ENCODE measurements around the gene RBM26.
"Not testable (repeated sequence)": the region's sequence is repeated elsewhere in the genome, so short reads cannot be mapped to it uniquely, and the experiment has no call there.

Gene RBM26

DNA sequence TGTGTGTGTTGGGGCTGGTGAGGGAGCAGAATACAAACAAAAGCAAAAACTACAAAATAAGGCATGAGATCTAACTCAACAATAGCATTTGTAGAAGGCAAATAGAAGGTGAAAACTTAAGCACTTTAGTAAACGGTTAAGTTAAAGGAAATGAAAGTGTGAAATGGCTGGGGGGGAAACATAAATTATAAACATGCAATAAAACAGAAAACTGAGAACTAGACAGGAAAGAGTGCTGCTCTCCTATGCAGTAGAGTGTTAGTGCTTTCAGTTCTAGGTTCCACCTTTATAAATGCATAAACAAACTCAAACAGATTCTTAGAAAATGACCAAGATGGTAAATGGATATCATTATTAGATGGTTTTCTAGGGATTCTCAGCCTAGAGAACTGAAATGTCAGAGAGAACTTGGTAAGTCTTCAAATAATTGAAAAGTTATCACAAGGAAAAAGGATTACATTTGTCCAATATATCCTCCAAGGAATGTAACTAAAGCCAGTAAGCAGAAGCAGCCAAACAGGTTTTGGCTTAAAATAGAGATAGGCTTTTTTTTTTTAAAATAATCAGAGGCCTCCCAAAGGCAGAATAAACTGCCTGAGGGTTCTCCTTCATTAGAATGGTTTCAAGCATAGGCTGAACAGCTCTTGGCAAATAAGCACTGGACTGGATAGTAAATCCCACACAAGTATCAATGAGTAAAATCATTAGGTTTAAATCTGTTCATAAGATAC lies 23.3 kb downstream of the RBM26 start:
- peak in 1 of 2 experiments; percentile 26 for DNase-seq

DNA sequence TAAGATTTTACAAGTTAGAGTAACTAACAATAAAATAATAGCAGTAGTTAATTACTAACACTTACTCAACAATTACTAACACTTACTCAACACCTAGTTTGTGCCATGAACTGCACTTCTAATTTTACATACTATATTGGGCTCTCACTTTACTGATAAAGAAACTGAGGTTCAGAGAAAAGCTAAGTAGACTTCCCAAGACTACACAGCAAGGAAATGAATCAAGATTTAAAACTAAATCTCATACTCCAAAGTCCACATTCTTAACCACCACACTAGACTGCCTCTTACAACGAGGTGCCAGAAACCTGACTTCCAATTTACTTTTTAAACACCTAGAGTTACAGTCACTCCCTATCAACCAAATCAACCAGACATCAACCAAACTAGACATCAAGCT lies 25.1 kb downstream of the RBM26 start:
- no peak for DNase-seq

- no peak for DNase-seq
These were observed 26.8 kb downstream of the RBM26 start for GRCh38 chr13:79379274-79379673.

GRCh38 chr13:79376843-79377242 lies 29.2 kb downstream of the RBM26 start:
- no peak for DNase-seq

DNA sequence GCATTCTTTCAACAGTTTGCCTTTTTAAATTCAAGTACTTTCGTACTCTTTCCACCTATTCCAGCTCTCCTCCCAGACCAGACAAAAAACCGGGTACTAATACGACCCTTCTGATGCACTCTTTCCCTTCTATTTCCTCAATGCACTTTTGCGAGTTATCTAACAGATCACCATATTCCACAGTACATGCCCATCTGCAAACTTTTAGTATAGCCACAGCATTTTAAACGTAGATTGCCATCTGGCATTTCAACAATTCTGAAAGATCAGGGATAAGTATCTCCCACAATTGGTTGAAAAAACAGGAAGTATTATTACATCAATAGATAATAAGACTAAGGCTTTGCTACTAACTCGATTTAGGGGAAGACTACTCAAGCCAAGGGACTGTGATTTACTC lies 31.5 kb downstream of the RBM26 start:
- no peak for DNase-seq

DNA sequence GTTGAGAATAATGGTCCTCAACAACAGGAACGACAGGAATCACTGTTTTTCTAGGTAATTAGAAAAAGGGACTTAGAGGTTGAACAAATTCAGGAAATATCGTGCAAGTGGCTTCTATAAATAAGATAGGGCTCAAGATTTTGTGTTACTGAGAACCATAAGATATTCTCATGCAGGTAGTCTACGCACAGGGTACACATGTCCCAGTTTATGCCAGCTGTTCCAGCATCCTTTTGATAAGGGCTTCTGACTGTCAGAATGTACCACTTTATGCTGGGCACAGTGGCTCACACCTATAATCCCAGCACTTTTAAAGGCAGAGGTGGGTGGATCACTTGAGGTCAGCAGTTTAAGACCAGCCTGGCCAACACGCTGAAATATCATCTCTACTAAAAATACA lies 32.1 kb downstream of the RBM26 start:
- no peak for DNase-seq

DNA sequence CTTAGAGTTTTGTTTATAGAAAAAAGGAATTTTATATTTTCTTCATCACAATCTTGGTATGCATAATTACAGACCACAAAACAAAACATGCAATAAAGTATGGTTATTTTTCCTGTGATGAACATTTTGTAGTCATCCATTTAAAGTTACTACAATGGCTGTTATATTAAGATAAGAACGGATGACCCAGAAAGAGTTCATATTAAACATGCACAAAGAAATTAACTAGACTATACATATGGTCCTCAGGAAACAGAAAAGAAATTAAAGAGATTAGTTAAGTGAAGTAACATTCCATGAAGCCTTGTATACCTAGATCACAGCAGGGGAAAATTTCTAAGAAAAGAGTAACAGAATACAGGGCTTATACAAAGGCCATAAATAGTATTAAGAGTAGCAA lies 36.8 kb downstream of the RBM26 start:
- DNase-seq: no peak

GRCh38 chr13:79365981-79366380 lies 40.1 kb downstream of the RBM26 start:
- DNase-seq: no peak

DNA sequence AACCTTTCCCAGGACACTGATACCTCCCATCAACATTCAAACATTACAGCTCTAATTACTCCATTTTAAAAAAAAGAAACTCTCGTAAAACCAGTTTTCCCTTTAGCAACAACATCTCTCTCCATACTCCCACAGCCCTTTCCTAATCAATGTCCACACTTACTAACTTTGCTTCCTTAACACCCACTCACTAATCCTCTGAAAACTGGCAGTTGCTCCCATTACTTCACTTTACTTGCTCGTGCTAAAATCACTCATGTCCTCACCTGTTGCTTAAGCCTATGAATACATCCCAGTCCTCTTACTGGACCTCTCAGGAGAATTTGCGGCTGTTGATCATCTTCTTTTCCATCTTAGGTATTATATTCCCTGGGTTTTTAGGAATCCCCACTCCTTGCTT lies 44.8 kb downstream of the RBM26 start:
- no peak for DNase-seq

DNA sequence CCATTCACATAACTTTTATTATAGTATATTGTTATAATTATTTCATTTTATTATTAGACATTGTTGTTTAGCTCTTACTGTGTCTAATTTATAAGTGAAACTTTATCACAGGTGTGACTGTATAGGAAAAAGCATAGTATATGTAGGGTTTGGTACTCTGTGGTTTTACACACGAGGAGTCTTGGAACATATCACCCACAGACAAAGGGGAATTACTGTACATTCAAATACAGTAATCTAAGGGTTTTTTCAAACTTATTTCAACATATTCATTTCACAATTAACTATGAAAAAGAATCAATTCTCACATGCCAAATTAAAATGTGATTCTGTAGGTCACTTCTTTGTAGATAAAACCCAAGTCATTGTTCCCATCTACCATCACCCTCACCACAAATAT lies 46.0 kb downstream of the RBM26 start:
- no peak for DNase-seq

GRCh38 chr13:79359064-79359463 lies 47.0 kb downstream of the RBM26 start:
- no peak for DNase-seq

- DNase-seq: no peak
These were observed 51.8 kb downstream of the RBM26 start for GRCh38 chr13:79354285-79354684.

- no peak for DNase-seq
These were observed 52.4 kb downstream of the RBM26 start for GRCh38 chr13:79353693-79354092.

DNA sequence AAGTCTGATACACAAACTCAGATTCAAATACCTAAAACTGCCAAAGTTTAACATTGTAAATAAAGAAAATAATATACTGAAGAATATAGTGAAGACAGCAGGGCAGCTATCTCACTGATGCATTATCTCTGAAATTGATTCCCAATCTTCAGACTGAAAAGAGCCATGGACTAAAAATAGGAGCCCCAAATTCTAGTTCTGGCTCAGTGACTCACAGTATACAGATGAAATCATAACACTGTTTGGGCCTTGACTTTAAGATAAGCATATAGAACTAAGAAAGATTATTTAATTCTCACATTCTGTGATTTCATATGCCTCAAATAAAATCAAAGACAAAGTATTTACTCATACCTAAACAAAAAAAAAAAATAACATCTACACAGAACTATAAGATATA lies 53.9 kb downstream of the RBM26 start:
- no peak for DNase-seq

DNA sequence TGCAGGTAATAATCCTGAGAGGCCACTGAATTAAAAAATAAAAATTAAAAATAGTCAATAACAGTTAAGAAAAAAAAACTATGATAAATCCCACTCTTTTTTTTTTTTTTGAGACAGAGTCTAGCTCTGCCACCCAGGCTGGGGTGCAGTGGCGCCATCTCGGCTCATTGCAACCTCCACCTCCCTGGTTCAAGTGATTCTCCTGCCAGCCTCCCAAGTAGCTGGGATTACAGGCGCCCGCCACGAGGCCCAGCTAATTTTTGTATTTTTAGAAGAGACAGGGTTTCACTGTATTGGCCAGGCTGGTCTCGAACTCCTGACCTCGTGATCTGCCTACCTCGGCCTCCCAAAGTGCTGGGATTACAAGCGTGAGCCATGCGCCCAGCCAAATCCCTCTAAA lies 56.4 kb downstream of the RBM26 start:
- DNase-seq: not testable (repeated sequence)

- no peak for DNase-seq
These were observed 57.0 kb downstream of the RBM26 start for GRCh38 chr13:79349011-79349410.

DNA sequence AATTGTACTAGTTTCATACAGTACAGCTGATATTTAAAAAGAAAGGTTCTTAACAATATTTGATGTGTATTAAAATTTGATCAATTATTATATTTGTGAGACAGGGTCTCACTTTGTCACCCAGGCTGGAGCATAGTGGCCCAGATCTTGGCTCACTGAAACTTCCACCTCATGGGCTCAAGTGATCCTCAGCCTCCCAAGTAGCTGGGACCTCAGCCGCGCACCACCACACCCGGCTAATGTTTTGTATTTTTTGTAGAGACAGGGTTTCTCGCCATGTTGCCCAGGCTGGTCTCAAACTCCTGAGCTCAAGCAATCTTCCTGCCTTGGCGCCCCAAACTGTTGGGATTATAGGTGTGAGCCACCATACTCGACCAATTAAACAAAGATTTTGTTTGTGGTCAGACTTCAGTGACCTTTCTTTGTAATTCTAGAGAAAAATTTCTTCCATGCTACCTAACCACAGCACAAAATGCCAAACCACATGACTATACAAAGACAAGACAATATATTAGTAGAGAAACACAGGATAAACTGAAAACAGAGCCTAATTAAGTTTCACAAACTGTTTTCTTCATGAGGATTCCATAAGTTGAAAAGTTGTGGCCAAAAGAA lies 59.6 kb downstream of the RBM26 start:
- DNase-seq: no peak

- no peak for DNase-seq
These were observed 64.9 kb downstream of the RBM26 start for GRCh38 chr13:79341202-79341601.

GRCh38 chr13:79340490-79340889 lies 65.6 kb downstream of the RBM26 start:
- DNase-seq: no peak

DNA sequence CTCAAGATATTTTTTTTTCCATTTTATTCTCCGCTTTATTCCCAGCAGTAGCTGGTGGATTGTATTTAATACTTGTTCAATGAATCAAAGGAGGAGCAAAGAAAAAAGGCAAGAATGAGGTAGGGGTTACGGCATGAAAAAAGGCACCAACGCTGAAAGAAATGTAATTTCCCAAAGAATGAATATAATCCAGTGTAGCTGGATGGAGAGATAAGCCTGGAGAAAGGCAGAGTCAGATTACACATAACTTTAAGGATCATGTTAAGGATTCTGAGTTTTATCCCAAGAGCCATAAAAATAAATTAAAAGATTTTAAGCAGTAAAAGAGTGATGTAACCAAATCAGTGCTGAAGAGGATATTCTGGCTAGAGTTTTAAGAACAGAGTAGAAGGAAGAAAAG lies 67.7 kb downstream of the RBM26 start:
- no peak for DNase-seq

DNA sequence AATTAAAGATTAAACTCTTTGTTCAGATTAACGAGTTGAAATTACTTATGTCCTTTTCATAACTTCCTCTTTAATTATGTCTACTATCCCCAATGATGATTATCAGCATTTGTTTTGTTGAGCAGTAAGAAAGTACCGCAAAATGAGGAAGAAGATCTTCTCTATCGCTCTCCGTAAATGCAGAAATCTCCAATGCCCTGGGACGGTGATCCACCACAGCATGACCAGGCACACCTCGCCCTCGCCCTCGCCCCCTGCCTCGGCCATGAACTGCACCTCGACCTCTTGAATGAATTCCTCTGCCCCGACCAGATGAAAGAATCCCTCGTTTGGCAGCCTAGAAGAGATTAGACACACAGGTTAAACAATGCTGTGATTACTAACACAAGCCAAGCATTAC lies 69.1 kb downstream of the RBM26 start:
- no peak for DNase-seq

DNA sequence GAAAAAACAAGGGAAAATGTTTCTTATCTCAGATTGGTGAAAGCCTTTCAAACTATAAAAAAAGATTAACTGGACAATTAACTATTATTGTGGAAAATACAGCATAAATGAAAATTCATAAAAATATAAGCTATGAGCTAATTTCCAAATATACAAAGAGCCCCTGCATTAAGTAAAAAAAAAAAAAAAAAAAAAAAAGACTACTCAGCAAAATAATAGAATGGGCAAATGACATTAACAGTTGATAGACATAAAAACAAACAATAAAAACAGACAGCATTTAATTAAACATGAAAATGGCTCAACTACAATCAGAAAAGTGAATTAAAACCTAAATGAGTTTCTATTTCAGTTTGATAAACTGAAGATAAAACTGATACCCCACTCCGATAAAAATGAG lies 77.5 kb downstream of the RBM26 start:
- DNase-seq: no peak

DNA sequence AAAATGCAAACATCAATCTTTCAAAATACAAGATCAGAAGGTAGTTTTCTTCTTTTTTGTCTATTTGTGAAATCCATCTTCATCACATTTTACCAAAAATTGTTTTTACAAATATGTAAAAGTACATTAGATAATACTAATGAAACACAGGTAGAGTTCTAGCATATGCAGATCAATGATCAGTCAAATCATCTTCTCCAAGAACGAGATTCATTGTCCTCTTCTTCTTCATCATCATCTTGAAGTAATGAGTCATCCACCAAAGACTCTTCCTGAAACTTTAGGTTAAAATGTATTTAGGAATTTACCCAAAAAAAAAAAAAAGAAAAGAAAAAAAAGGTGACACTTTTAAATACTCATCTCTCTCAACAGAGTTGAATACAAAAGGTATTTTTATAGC lies 85.6 kb downstream of the RBM26 start:
- no peak for DNase-seq

GRCh38 chr13:79318664-79319063 lies 87.4 kb downstream of the RBM26 start:
- no peak for DNase-seq

DNA sequence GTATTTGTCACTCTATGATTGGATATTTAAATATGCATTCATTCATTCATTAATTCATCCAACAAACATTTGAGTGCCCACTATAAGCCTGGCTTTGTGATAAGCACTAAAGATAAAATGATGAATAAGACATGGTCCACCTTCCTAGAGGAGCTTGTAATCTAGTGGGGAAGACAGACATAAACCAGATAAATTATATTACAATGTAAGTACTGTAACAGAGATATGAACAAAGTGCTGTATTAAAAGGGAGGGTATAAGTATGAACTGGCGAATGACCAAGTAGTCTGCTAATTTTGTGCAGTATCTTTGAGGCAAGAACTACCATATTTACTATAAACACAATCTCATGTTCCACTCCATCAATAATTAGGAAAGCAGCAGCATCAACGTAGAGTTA lies 88.2 kb downstream of the RBM26 start:
- DNase-seq: no peak

Data from NCI-H2081 (cell line).